HG02840 (cell line): Measurements from ENCODE around the gene M1AP.

Experiments used
- ATAC-seq: cut with Tn5 transposase; IDR thresholded peaks from one replicate; pipeline ENCODE4 v1.9.1; 2021; ENCODE audit warnings: mild to moderate bottlenecking, moderate library complexity, moderate number of reproducible peaks; ENCODE audit not compliant: unreplicated experiment, low FRiP score

M1AP gene

GRCh38 chr2:74648009-74648443 is at the start of gene M1AP:
M1AP (minus strand) TSS chr2:74648330; CDS start chr2:74640275, 8,055 bp downstream.
- ATAC-seq = no peak

- no peak for ATAC-seq
These were observed 48.7 kb upstream of the M1AP start for GRCh38 chr2:74696829-74697228.

- ATAC-seq = no peak
These were observed 47.5 kb upstream of the M1AP start for GRCh38 chr2:74695663-74696062.

- ATAC-seq = no peak
These were observed 46.2 kb upstream of the M1AP start for GRCh38 chr2:74694281-74694680.

- no peak for ATAC-seq
These were observed 45.5 kb upstream of the M1AP start for GRCh38 chr2:74693668-74694067.

GRCh38 chr2:74693213-74693612 is 45.1 kb upstream of the M1AP start:
- no peak for ATAC-seq

GRCh38 chr2:74691929-74692328 is 43.8 kb upstream of the M1AP start:
- ATAC-seq = no peak

- ATAC-seq = no peak
These were observed 42.4 kb upstream of the M1AP start for GRCh38 chr2:74690571-74690970.

- ATAC-seq = no peak
These were observed 41.5 kb upstream of the M1AP start for GRCh38 chr2:74689671-74690070.

- ATAC-seq = no peak
These were observed 40.8 kb upstream of the M1AP start for GRCh38 chr2:74688881-74689280.

GRCh38 chr2:74685408-74685807 is 37.3 kb upstream of the M1AP start:
- ATAC-seq = no peak

GRCh38 chr2:74682501-74682900 is 34.4 kb upstream of the M1AP start:
- ATAC-seq = no peak

GRCh38 chr2:74679615-74680014 is 31.5 kb upstream of the M1AP start:
- ATAC-seq = no peak

- ATAC-seq = no peak
These were observed 28.2 kb upstream of the M1AP start for GRCh38 chr2:74676331-74676730.

GRCh38 chr2:74675090-74675489 is 27.0 kb upstream of the M1AP start:
- ATAC-seq = no peak

GRCh38 chr2:74673826-74674528 is 25.8 kb upstream of the M1AP start:
- ATAC-seq = no peak

GRCh38 chr2:74671479-74671878 is 23.3 kb upstream of the M1AP start:
- no peak for ATAC-seq

GRCh38 chr2:74670263-74670662 is 22.1 kb upstream of the M1AP start:
- ATAC-seq = no peak

- ATAC-seq = no peak
These were observed 20.0 kb upstream of the M1AP start for GRCh38 chr2:74668087-74668486.

- ATAC-seq = no peak
These were observed 11.3 kb upstream of the M1AP start for GRCh38 chr2:74659462-74659861.

GRCh38 chr2:74658516-74658915 is 10.4 kb upstream of the M1AP start:
- ATAC-seq = no peak

- no peak for ATAC-seq
These were observed 7.4 kb upstream of the M1AP start for GRCh38 chr2:74655579-74655978.
